ENCODE results near the gene CPM. TPM values are rescaled to one million over a fixed set of nuclear protein-coding genes. Genes with fewer than 3 reads are reported as not detected.

Gene CPM
- total and polyA plus RNA-seq, 2 of the 4 experiments (the other 2 are of a cell fraction) = 2.0 to 8.8 TPM

DNA sequence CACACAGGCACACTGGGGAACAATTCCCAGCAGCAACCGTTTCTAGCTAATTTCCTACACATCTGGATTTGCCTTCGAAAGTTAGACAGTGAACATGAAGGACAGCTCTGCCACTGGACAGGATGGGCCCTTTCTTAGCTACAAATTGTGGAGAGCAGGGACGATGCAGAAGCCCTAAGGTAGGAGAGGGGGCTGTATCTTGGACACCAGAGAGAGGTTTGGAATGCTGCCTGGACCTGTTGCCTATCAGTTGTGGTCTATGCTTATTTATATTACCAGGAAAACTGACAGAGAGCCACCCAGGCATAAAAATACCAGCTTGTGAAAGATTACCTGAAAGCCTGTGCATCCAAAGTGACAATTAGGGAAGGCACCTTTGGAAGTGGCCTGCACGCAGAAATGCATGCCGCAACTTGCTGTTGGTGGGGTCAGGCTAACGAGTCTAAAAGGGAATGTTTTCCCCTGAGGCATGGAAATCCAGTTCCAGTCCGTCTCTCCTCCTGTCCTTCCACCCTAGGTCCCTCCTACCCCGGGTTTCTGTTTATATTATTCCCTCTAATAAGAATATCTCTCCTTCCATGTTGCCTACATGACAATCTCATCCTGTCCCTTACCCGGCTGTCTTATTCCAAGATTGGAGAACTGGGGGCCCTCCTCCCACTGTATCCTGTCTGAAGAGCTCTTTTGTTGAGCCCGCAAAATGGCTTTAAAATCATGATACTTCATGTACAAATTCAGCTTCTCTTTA is 64.8 kb downstream of the CPM start (continued):
- no peak for TF ChIP-seq NFE2L2 (IDR thresholded peaks at IDR 0.05; ENCODE audit: low read depth, low read length)

DNA sequence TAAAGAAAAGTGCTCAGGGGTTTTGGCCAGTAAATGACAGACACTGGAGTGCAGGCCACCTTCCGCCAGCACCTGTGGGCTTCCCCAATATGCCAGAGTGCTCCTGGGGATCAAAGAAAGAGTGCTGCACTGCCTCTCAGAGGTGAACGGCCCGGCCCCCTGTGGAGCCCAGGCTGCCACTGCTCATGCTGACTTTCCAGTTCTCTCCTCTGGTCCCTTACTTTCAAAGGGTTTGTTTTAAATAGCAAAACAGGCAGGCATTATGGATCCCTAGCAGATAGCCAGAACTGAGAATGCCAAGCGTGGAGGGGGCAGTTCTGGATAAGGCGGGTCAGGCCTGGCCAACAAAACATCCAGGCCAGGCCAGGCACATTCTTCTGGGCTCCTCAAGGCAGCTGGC is 65.4 kb downstream of the CPM start:
- H3K4me3 ChIP-seq (ENCODE audit: insufficient read depth, low read depth, low read length) = no peak overlapping the region
- no peak overlapping the region for H2BK20ac ChIP-seq (ENCODE audit: low read depth, low read length)
- no peaks in the 10 kb centered on the region for H3K36me3 ChIP-seq (ENCODE audit: control insufficient read depth, insufficient read depth, low read length)
- no peaks in the 10 kb centered on the region for H3K79me1 ChIP-seq (ENCODE audit: low read depth in 1 of 2, low read length in 2 of 2)
- no peak overlapping the region for H2AFZ ChIP-seq (replicated peaks; ENCODE audit: low read length, poor library complexity)
- DNase-seq = no peak
- no peaks in the 10 kb centered on the region; the same call in 1 of the 2 replicates for H3K9me1 ChIP-seq (ENCODE audit: insufficient read depth, low read length)
- no peak overlapping the region for H4K5ac ChIP-seq (ENCODE audit: low read depth, low read length)
- no peaks in the 10 kb centered on the region; the same call in 1 of the 2 replicates for H3K27me3 ChIP-seq (ENCODE audit: control insufficient read depth, insufficient read depth, low read length)
- no peak for ATAC-seq (ENCODE audit: low read depth)
- H4K8ac ChIP-seq (ENCODE audit: low read depth in 2 of 2, low read length in 2 of 2) = no peak overlapping the region
- TF ChIP-seq CHD1 (IDR thresholded peaks at IDR 0.05; ENCODE audit: low read depth, low read length) = no peak
- TF ChIP-seq, protein P1, sequence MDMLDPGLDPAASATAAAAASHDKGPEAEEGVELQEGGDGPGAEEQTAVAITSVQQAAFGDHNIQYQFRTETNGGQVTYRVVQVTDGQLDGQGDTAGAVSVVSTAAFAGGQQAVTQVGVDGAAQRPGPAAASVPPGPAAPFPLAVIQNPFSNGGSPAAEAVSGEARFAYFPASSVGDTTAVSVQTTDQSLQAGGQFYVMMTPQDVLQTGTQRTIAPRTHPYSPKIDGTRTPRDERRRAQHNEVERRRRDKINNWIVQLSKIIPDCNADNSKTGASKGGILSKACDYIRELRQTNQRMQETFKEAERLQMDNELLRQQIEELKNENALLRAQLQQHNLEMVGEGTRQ (IDR thresholded peaks at IDR 0.05; ENCODE audit: low read depth, low read length) = no peak
- TF ChIP-seq SMC3 (IDR thresholded peaks at IDR 0.05; ENCODE audit: low read depth, low read length) = no peak
- no peak for TF ChIP-seq BHLHE40 (IDR thresholded peaks at IDR 0.05; ENCODE audit: low read depth, low read length)
- no peak for TF ChIP-seq CEBPB (IDR thresholded peaks at IDR 0.05; ENCODE audit: low read depth, low read length)
- TF ChIP-seq RFX5 (IDR thresholded peaks at IDR 0.05; ENCODE audit: low read depth, low read length) = no peak
- TF ChIP-seq, protein P2, sequence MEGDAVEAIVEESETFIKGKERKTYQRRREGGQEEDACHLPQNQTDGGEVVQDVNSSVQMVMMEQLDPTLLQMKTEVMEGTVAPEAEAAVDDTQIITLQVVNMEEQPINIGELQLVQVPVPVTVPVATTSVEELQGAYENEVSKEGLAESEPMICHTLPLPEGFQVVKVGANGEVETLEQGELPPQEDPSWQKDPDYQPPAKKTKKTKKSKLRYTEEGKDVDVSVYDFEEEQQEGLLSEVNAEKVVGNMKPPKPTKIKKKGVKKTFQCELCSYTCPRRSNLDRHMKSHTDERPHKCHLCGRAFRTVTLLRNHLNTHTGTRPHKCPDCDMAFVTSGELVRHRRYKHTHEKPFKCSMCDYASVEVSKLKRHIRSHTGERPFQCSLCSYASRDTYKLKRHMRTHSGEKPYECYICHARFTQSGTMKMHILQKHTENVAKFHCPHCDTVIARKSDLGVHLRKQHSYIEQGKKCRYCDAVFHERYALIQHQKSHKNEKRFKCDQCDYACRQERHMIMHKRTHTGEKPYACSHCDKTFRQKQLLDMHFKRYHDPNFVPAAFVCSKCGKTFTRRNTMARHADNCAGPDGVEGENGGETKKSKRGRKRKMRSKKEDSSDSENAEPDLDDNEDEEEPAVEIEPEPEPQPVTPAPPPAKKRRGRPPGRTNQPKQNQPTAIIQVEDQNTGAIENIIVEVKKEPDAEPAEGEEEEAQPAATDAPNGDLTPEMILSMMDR (conservative IDR thresholded peaks at IDR 0.05; ENCODE audit: low read depth, low read length) = no peak
- TF ChIP-seq RCOR1 (IDR thresholded peaks at IDR 0.05; ENCODE audit: insufficient replicate concordance, low read length) = no peak
- H2BK15ac ChIP-seq (ENCODE audit: low read depth, low read length) = no peak overlapping the region
- in situ Hi-C loops (cut with MboI; ENCODE audit: low sequenced_read_pairs) = loop anchor here (10.0 kb wide), 1 partner anchor 377 kb away; no protein-coding TSS in a partner anchor
- no peak overlapping the region for H3K9ac ChIP-seq (ENCODE audit: low read depth, low read length)
- no peak overlapping the region for H3K23ac ChIP-seq (ENCODE audit: low read depth, low read length)
- H3K27ac ChIP-seq (ENCODE audit: insufficient read depth, low read length) = no peak overlapping the region
- no peak overlapping the region for H2AK5ac ChIP-seq (ENCODE audit: low read depth, low read length)
- H4K91ac ChIP-seq (ENCODE audit: insufficient read depth, low read depth, low read length) = no peak overlapping the region
- 80% methylated on average over 3 of the region's 5 CpGs; no CpG with 5 or more reads in 1 of the 2 experiments for WGBS, 2 experiments (ENCODE audit: extremely low coverage in 2 of 2, insufficient read length in 1 of 2)
- H2BK120ac ChIP-seq (ENCODE audit: low read depth, low read length) = no peak overlapping the region
- no peaks in the 10 kb centered on the region for H4K20me1 ChIP-seq (ENCODE audit: insufficient read depth, low read length)
- H3K9me3 ChIP-seq (ENCODE audit: control insufficient read depth, insufficient read depth, low read length) = no peaks in the 10 kb centered on the region
- H2AK9ac ChIP-seq (replicated peaks; ENCODE audit: low read depth, low read length, poor library complexity) = no peak overlapping the region
- no peak overlapping the region for H3K14ac ChIP-seq (replicated peaks; ENCODE audit: low read depth, low read length)
- no peak overlapping the region for H3K4ac ChIP-seq (ENCODE audit: low read depth, low read length)
- no peaks in the 10 kb centered on the region for H3K4me1 ChIP-seq (ENCODE audit: control insufficient read depth, insufficient read depth, low read length)
- intact Hi-C loops (cut with micrococcal nuclease) = no loop called here
- H3K56ac ChIP-seq (ENCODE audit: extremely low read depth, insufficient read depth, low read length) = no peak overlapping the region
- ChIA-PET CTCF (interaction anchor here (0.5 to 1.1 kb wide), 4 partner anchors 13 to 286 kb away, joined by 3 to 7 read pairs (median 4); no protein-coding TSS in a partner anchor), POLR2A (ENCODE audit: unreplicated experiment) (no interaction called here)
- no peak overlapping the region for H2BK5ac ChIP-seq (ENCODE audit: low read depth, low read length, poor library complexity, severe bottlenecking)
- no TSS peak for BruUV-seq (replicated peaks)
- H3K18ac ChIP-seq (ENCODE audit: low read depth, low read length) = no peak overlapping the region
- H3K4me2 ChIP-seq (ENCODE audit: low read depth, low read length) = no peak overlapping the region
- dilution Hi-C loops (cut with HindIII; ENCODE audit: low sequenced_read_pairs, unreplicated experiment) = no loop called here
